Measurements from ENCODE around the gene LDLRAP1.

GRCh38 chr1:25562101-25562927 is 18.9 kb downstream of the LDLRAP1 start:
- TF ChIP-seq EZH2 (IDR thresholded peaks at IDR 0.05; ENCODE audit: insufficient read depth, poor library complexity, severe bottlenecking) (no peak), EZH2phosphoT487 (IDR thresholded peaks at IDR 0.05; ENCODE audit: insufficient read depth, low read depth) (no peak)

All from GM23248 (cell line).